ENCODE results near the gene KLK5.

GRCh38 chr19:50906217-50906616 lies 46.6 kb downstream of the KLK5 start:
- TF ChIP-seq EZH2 (IDR thresholded peaks at IDR 0.05; ENCODE audit: borderline replicate concordance, insufficient read depth, low read depth, low read length, poor library complexity, severe bottlenecking) (no peak), CTCF (IDR thresholded peaks at IDR 0.05) (peak; percentile 30)
